PC-9 (cell line): ENCODE results near the gene IRX5. TPM values are rescaled to one million over a fixed set of nuclear protein-coding genes. Genes with fewer than 3 reads are reported as not detected.

Experiments
- BruUV-seq: library from RNA; stranded (reverse); fragments of 400-500 nt; replicated peaks from 2 replicates; lab custom pipeline; 2021; lab: Mats Ljungman, UMichigan
- CTCF ChIA-PET: fragments of 300-600 bp; sonication (Branson Sonifier 250); formaldehyde crosslinking; loops from one replicate; lab custom pipeline; 2022; ENCODE audit warnings: antibody characterized with exemption; lab: Charles Lee
- POLR2A ChIA-PET: fragments of 300-600 bp; sonication (Branson Sonifier 250); formaldehyde crosslinking; loops from one replicate; lab custom pipeline; 2022; ENCODE audit warnings: antibody characterized with exemption; ENCODE audit not compliant: unreplicated experiment; lab: Charles Lee
- DNase-seq, 2 experiments: peaks; one replicate each; pipeline versions ENCODE4 v3.0.0 to v3.0.0-alpha.2; 2015 to 2022; ENCODE audit warnings: mixed read lengths in 1 of 2
- H2AFZ ChIP-seq: fragments of 200-600 bp; sonication (generic); 2 replicates; pipeline ENCODE4 v1.8.1; 2017; ENCODE audit warnings: antibody characterized with exemption
- H3F3A ChIP-seq: fragments of 200-600 bp; sonication (generic); 2 replicates; pipeline ENCODE4 v1.8.1; 2017; ENCODE audit warnings: antibody characterized with exemption, mild to moderate bottlenecking, low read depth; ENCODE audit not compliant: insufficient read depth
- H3K27ac ChIP-seq: fragments of 200-600 bp; sonication (generic); 2 replicates; pipeline ENCODE4 v1.6.1; 2016; ENCODE audit warnings: mixed run types
- H3K27me3 ChIP-seq: fragments of 200-600 bp; sonication (generic); 2 replicates; pipeline ENCODE4 v1.6.1; 2016; ENCODE audit warnings: low read depth, mixed run types; ENCODE audit not compliant: insufficient read depth
- H3K36me3 ChIP-seq: fragments of 200-600 bp; sonication (generic); 2 replicates; pipeline ENCODE4 v1.6.1; 2016; ENCODE audit warnings: low read depth, mixed run types
- H3K4me1 ChIP-seq: fragments of 200-600 bp; sonication (generic); replicated peaks from 2 replicates; pipeline ENCODE4 v1.6.1; 2016; ENCODE audit warnings: mixed run types; ENCODE audit not compliant: insufficient read depth
- H3K4me2 ChIP-seq: fragments of 200-600 bp; sonication (generic); 2 replicates; pipeline ENCODE4 v1.6.1; 2017; ENCODE audit warnings: mixed run types
- H3K4me3 ChIP-seq: fragments of 200-600 bp; sonication (generic); 2 replicates; pipeline ENCODE4 v1.6.1; 2016; ENCODE audit warnings: mixed run types
- H3K79me2 ChIP-seq: fragments of 200-600 bp; sonication (generic); 2 replicates; pipeline ENCODE4 v1.6.1; 2017; ENCODE audit warnings: low read depth, mixed run types
- H3K9me2 ChIP-seq: fragments of 200-600 bp; sonication (generic); 2 replicates; pipeline ENCODE4 v1.8.1; 2017; ENCODE audit warnings: mild to moderate bottlenecking; ENCODE audit not compliant: insufficient read depth
- H3K9me3 ChIP-seq: fragments of 200-600 bp; sonication (generic); 2 replicates; pipeline ENCODE4 v1.8.1; 2016; ENCODE audit warnings: low read depth; ENCODE audit not compliant: insufficient read depth
- H4K20me1 ChIP-seq: fragments of 200-600 bp; sonication (generic); 2 replicates; pipeline ENCODE4 v1.8.1; 2017; ENCODE audit not compliant: insufficient read depth
- EZH2 ChIP-seq: fragments of 200-600 bp; sonication (generic); IDR thresholded peaks from 2 replicates; pipeline ENCODE4 v1.8.0; 2017; ENCODE audit warnings: antibody characterized with exemption, low read depth
- intact Hi-C: fragments of 100-400 bp; cut with micrococcal nuclease; formaldehyde crosslinking; loops from one replicate; pipeline ENCODE4 v1.10.0; 2022; ENCODE audit not compliant: unreplicated experiment
- total RNA-seq: library from RNA; stranded (reverse); gene quantifications from 2 replicates; pipeline ENCODE4 v1.2.3, GENCODE V29; 2021
- TF ChIP-seq, protein P1 (sequence below): fragments of 200-600 bp; sonication (generic); conservative IDR thresholded peaks from 2 replicates; pipeline ENCODE4 v1.6.1; 2017; ENCODE audit warnings: mixed run types, antibody characterized with exemption, mild to moderate bottlenecking, moderate library complexity

IRX5 gene
- total RNA-seq, 1 experiment from 2014 or later, result not detected

DNA sequence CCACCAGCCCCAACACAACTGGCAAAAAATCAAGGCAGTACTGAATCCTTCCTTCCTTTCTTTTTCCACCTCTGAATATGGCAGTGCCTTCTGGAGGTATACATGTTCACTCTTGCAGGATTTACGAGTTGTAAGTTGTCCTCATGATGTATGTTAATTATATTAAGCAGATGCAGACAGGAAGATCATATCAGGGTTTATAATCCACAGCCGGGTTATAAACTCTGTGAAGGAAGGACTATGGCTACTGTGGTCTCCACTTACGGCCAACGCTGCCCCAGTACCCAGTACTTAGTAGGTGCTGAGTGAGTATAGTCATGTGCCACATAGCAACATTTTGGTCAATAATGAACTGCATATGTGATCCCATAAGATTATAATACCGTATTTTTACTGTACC lies 19.6 kb upstream of the IRX5 start:
- DNase-seq, result no peak
- Histone ChIP-seq H3K36me3 (no peaks in the 10 kb centered on the region), H3K9me2 (no peaks in the 10 kb centered on the region), H3K4me1 (no peaks in the 10 kb centered on the region), H2AFZ (no peak overlapping the region), H3K4me2 (no peak overlapping the region), H3K27me3 (no peaks in the 10 kb centered on the region), H3F3A (no peaks in the 10 kb centered on the region), H3K9me3 (no peaks in the 10 kb centered on the region), H3K4me3 (no peak overlapping the region), H4K20me1 (no peaks in the 10 kb centered on the region), H3K27ac (no peak overlapping the region), H3K79me2 (no peaks in the 10 kb centered on the region)
- no TSS peak for BruUV-seq
- TF ChIP-seq, protein P1, sequence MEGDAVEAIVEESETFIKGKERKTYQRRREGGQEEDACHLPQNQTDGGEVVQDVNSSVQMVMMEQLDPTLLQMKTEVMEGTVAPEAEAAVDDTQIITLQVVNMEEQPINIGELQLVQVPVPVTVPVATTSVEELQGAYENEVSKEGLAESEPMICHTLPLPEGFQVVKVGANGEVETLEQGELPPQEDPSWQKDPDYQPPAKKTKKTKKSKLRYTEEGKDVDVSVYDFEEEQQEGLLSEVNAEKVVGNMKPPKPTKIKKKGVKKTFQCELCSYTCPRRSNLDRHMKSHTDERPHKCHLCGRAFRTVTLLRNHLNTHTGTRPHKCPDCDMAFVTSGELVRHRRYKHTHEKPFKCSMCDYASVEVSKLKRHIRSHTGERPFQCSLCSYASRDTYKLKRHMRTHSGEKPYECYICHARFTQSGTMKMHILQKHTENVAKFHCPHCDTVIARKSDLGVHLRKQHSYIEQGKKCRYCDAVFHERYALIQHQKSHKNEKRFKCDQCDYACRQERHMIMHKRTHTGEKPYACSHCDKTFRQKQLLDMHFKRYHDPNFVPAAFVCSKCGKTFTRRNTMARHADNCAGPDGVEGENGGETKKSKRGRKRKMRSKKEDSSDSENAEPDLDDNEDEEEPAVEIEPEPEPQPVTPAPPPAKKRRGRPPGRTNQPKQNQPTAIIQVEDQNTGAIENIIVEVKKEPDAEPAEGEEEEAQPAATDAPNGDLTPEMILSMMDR, result no peak
- no peak for TF ChIP-seq EZH2
- POLR2A ChIA-PET, result no interaction called here
- CTCF ChIA-PET, result no interaction called here
- intact Hi-C loops, result no loop called here

DNA sequence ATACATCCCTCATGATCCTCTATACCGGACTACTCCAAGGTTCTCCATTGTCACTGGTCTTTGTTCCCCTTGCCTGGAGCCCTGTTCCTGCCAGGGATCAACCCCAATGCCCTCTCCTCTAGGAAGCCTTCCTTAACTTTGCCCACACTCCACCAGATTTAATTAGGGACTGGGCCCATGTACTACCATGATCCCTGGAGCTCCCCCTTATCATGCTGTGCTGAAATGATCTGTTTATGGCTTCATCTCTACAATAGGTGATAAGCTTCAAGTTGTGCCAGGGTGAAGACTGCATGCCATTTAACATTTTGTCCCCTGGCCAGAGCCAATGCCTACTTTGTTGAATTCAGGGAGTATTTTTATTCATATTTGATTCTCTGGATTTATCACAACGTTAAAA lies 17.9 kb upstream of the IRX5 start:
- CTCF ChIA-PET, result no interaction called here
- Histone ChIP-seq H2AFZ (no peak overlapping the region), H3K9me2 (no peaks in the 10 kb centered on the region), H3F3A (no peaks in the 10 kb centered on the region), H3K4me3 (no peak overlapping the region), H3K36me3 (0 out of 2 replicates have a peak, but pooled peaks cover 4% of the 10 kb centered on the region), H3K79me2 (no peaks in the 10 kb centered on the region), H3K27ac (no peak overlapping the region), H3K4me2 (no peak overlapping the region), H4K20me1 (no peaks in the 10 kb centered on the region), H3K9me3 (no peaks in the 10 kb centered on the region), H3K4me1 (no peaks in the 10 kb centered on the region), H3K27me3 (no peaks in the 10 kb centered on the region)
- BruUV-seq, result no TSS peak
- TF ChIP-seq EZH2, result no peak
- TF ChIP-seq, protein P1, result no peak
- DNase-seq, result no peak
- intact Hi-C loops, result no loop called here
- POLR2A ChIA-PET, result no interaction called here

DNA sequence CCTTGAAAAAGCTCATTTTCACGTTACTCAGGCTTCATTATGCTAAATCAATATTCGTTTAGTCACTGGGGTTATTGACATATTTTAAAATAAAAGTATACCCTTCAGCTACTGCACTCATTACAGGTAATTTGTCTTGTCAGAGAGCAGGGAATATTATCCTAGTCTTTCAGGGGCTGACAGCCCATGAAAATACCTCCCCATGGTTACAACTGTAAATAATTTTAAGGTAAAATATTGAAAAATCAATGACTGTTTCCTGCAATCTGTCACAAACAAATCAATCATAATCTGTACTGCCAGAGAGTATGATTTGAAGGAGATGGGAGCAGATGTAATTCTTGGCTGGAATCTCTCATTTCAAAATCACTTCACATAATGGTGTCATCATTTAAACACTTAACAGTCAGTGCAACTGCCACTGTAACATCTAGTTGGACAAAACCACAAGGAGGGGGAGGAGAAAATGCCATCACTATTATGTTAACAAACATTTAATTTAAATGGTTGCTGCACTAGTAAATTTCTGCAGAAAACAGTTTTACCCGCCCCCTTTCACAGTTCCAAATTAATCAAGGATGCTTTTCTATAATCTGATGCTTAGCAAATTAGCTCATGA lies 9.3 kb upstream of the IRX5 start:
- ChIA-PET CTCF (no interaction called here), POLR2A (no interaction called here)
- Histone ChIP-seq H3K4me2 (no peak overlapping the region), H3K9me3 (no peaks in the 10 kb centered on the region), H3K4me3 (no peak overlapping the region), H3K9me2 (no peaks in the 10 kb centered on the region), H2AFZ (no peak overlapping the region), H3K4me1 (peaks cover 5% of the 10 kb centered on the region), H3K27ac (no peak overlapping the region), H3F3A (no peaks in the 10 kb centered on the region), H3K36me3 (peaks cover 7% of the 10 kb centered on the region; the same call in 1 of the 2 replicates), H4K20me1 (peaks cover 8% of the 10 kb centered on the region; the same call in 1 of the 2 replicates), H3K27me3 (no peaks in the 10 kb centered on the region), H3K79me2 (peaks cover 20% of the 10 kb centered on the region)
- DNase-seq, result no peak
- no peak for TF ChIP-seq EZH2
- TF ChIP-seq, protein P1, result no peak
- intact Hi-C loops, result no loop called here
- no TSS peak for BruUV-seq
